ENCODE results near the gene HSPB3.

- TF ChIP-seq CTCF (IDR thresholded peaks at IDR 0.05; ENCODE audit: low read depth, low read length) (peak; percentile 11), POLR2A (IDR thresholded peaks at IDR 0.05; ENCODE audit: extremely low read depth, insufficient read length) (no peak)
These were observed 12.2 kb upstream of the HSPB3 start for GRCh38 chr5:54443270-54443669.
